GM18508 (cell line): Measurements from ENCODE around the gene DUSP21.
"Not testable (repeated sequence)": the region's sequence is repeated elsewhere in the genome, so short reads cannot be mapped to it uniquely, and the experiment has no call there.

ENCODE experiments used
- ATAC-seq: cut with Tn5 transposase; IDR thresholded peaks from one replicate; pipeline ENCODE4 v1.9.1; 2021; ENCODE audit warnings: moderate number of reproducible peaks; ENCODE audit not compliant: insufficient read depth, unreplicated experiment

The DUSP21 gene

GRCh38 chrX:44843753-44844152 is at the start of gene DUSP21:
DUSP21 (plus strand) TSS chrX:44844021; CDS start chrX:44844133, 112 bp downstream.
- ATAC-seq: no peak

- no peak for ATAC-seq
These were observed 47.8 kb upstream of the DUSP21 start for GRCh38 chrX:44795945-44796450.

GRCh38 chrX:44802613-44803012 is 41.2 kb upstream of the DUSP21 start:
- ATAC-seq: no peak

- ATAC-seq: no peak
These were observed 28.1 kb upstream of the DUSP21 start for GRCh38 chrX:44815681-44816080.

GRCh38 chrX:44816367-44816766 is 27.5 kb upstream of the DUSP21 start:
- ATAC-seq: no peak

GRCh38 chrX:44817029-44817428 is 26.8 kb upstream of the DUSP21 start:
- ATAC-seq: no peak

GRCh38 chrX:44822601-44823000 is 21.2 kb upstream of the DUSP21 start:
- no peak for ATAC-seq

- ATAC-seq: not testable (repeated sequence)
These were observed 20.6 kb upstream of the DUSP21 start for GRCh38 chrX:44823193-44823592.

- ATAC-seq: no peak
These were observed 15.7 kb upstream of the DUSP21 start for GRCh38 chrX:44828008-44828605.

GRCh38 chrX:44829832-44830231 is 14.0 kb upstream of the DUSP21 start:
- no peak for ATAC-seq

- no peak for ATAC-seq
These were observed 1.1 kb upstream of the DUSP21 start for GRCh38 chrX:44842550-44843317.

- no peak for ATAC-seq
These were observed 511 bp upstream of the DUSP21 start for GRCh38 chrX:44843318-44843702.

GRCh38 chrX:44844204-44844603 is 383 bp downstream of the DUSP21 start:
- no peak for ATAC-seq

- not testable (repeated sequence) for ATAC-seq
These were observed 7.1 kb downstream of the DUSP21 start for GRCh38 chrX:44850891-44851290.

- no peak for ATAC-seq
These were observed 27.4 kb downstream of the DUSP21 start for GRCh38 chrX:44871114-44871645.

- ATAC-seq: peak; percentile 7
These were observed 28.4 kb downstream of the DUSP21 start for GRCh38 chrX:44871931-44872820.

GRCh38 chrX:44872821-44873414 is 29.1 kb downstream of the DUSP21 start, which contains the start of gene KDM6A:
KDM6A (plus strand) TSS chrX:44873188; CDS start chrX:44873552, 364 bp downstream.
- peak; percentile 95 for ATAC-seq

- ATAC-seq: no peak
These were observed 29.8 kb downstream of the DUSP21 start for GRCh38 chrX:44873415-44874276.
